Measurements from ENCODE around the gene SLC7A5.

Gene SLC7A5

DNA sequence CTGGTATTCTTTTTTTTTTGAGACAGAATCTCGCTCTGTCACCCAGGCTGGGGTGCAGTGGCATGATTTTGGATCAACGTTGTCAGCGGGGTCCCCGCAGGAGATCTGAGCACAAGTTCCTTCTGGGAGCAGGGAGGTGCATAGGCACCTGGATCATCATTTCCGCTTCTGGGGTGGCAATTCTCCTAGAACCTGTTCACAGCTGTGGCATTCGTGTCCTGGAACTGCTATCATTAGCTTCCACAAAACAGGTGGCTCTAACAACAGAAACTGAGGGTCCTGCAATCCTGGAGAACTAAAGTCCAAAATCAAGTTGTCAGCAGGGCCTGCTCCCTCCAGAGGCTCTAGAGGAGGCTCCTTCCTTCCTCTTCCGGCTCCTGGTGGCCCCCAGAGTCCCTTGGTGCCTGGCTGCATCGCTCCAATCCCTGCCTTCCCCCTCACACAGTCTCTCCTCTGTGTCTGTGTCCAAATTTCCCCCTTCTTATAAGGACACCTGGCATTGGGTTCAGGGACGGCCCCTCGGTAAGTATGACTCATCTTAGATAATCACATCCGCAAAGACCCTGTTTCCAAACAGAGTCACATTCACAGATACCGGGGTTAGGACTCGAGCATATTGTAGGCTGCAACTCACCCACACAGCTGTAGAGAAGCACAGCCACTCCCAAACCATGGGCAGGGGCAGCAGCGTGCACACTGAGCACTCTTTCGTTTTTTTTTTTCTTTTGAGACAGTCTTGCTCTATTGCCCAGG, 60.0 kb downstream of the SLC7A5 start:
- no peak overlapping the region for H3K27ac ChIP-seq (ENCODE audit: low read length, poor library complexity, severe bottlenecking)
- H4K8ac ChIP-seq (ENCODE audit: low read length): no peak overlapping the region
- no peaks in the 10 kb centered on the region for H3K36me3 ChIP-seq (ENCODE audit: control insufficient read depth in 1 of 2, insufficient read depth in 2 of 2, low read depth in 1 of 2, low read length in 2 of 2)
- no peak overlapping the region for H3K4me3 ChIP-seq (ENCODE audit: insufficient read depth in 1 of 2, low read depth in 1 of 2, low read length in 2 of 2)
- H3K9me3 ChIP-seq (ENCODE audit: control insufficient read depth, low read length): no peaks in the 10 kb centered on the region
- no peak overlapping the region for H2BK12ac ChIP-seq (ENCODE audit: low read length in 2 of 2)
- no peak overlapping the region for H3K9ac ChIP-seq (ENCODE audit: low read length)
- no peak overlapping the region for H4K91ac ChIP-seq (ENCODE audit: low read length)
- DNase-seq: no peak
- no peaks in the 10 kb centered on the region for H3K79me1 ChIP-seq (replicated peaks; ENCODE audit: low read length, poor library complexity, severe bottlenecking)
- peaks cover 15% of the 10 kb centered on the region for H3K4me1 ChIP-seq (ENCODE audit: control insufficient read depth, insufficient read depth, low read depth, low read length)
- no peak overlapping the region for H2BK5ac ChIP-seq (ENCODE audit: low read depth, low read length, poor library complexity, severe bottlenecking)
- H3K18ac ChIP-seq (ENCODE audit: low read depth in 1 of 2, low read length in 2 of 2): no peak overlapping the region
- H2BK15ac ChIP-seq (ENCODE audit: low read depth, poor library complexity, severe bottlenecking): no peak overlapping the region
- peak overlapping the region in 1 of 2 experiments; percentile 28 for H3K14ac ChIP-seq (ENCODE audit: low read length in 2 of 2)
- WGBS: 67% methylated on average over 15 of the region's 15 CpGs
- H2AK5ac ChIP-seq (ENCODE audit: low read length, severe bottlenecking): no peak overlapping the region
- H3K4ac ChIP-seq (ENCODE audit: low read depth in 1 of 2, low read length in 2 of 2): no peak overlapping the region
- H2AFZ ChIP-seq (ENCODE audit: low read depth, low read length): no peak overlapping the region
- H3K4me2 ChIP-seq (ENCODE audit: low read length, poor library complexity, severe bottlenecking): no peak overlapping the region
- no peak overlapping the region for H3K23ac ChIP-seq (ENCODE audit: low read length in 2 of 2)
- H3K27me3 ChIP-seq (ENCODE audit: control insufficient read depth in 1 of 2, insufficient read depth in 1 of 2, low read length in 2 of 2): peaks cover 22 to 42% of the 10 kb centered on the region in 2 experiments
- no peak overlapping the region for H2BK120ac ChIP-seq (ENCODE audit: low read depth, low read length)

DNA sequence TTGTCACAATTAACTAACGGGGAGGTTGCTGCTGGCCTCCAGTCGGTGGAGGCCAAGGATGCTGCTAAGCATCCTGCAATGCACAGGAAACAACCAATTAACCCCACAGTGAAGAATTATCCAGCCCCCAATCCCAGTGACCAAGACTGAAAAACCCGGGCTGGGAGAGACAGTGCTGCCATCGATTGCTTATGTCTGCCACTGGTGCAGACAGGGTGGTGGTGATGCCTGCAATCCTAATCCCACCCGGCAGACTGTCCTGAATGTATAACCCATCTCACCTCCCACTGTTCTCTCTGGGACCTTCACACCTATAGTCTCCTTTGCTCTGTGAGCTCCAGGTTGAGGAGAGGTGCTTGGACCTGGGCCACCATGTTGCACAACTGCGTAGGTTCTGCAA, 61.2 kb downstream of the SLC7A5 start:
- Histone ChIP-seq H3K18ac (ENCODE audit: low read depth in 1 of 2, low read length in 2 of 2) (no peak overlapping the region), H3K4me3 (ENCODE audit: insufficient read depth in 1 of 2, low read depth in 1 of 2, low read length in 2 of 2) (no peak overlapping the region), H3K27ac (ENCODE audit: low read length, poor library complexity, severe bottlenecking) (no peak overlapping the region), H3K9ac (ENCODE audit: low read length) (no peak overlapping the region), H2BK15ac (ENCODE audit: low read depth, poor library complexity, severe bottlenecking) (no peak overlapping the region), H3K9me3 (ENCODE audit: control insufficient read depth, low read length) (no peaks in the 10 kb centered on the region), H3K4me2 (ENCODE audit: low read length, poor library complexity, severe bottlenecking) (no peak overlapping the region), H3K79me1 (replicated peaks; ENCODE audit: low read length, poor library complexity, severe bottlenecking) (no peaks in the 10 kb centered on the region), H3K23ac (ENCODE audit: low read length in 2 of 2) (no peak overlapping the region), H2AK5ac (ENCODE audit: low read length, severe bottlenecking) (no peak overlapping the region), H2BK5ac (ENCODE audit: low read depth, low read length, poor library complexity, severe bottlenecking) (no peak overlapping the region), H3K27me3 (ENCODE audit: control insufficient read depth in 1 of 2, insufficient read depth in 1 of 2, low read length in 2 of 2) (peaks cover 19 to 46% of the 10 kb centered on the region in 2 experiments), H3K14ac (ENCODE audit: low read length in 2 of 2) (peak overlapping the region in 1 of 2 experiments; percentile 22), H2AFZ (ENCODE audit: low read depth, low read length) (no peak overlapping the region), H4K91ac (ENCODE audit: low read length) (no peak overlapping the region), H3K4me1 (ENCODE audit: control insufficient read depth, insufficient read depth, low read depth, low read length) (peaks cover 15% of the 10 kb centered on the region), H3K4ac (ENCODE audit: low read depth in 1 of 2, low read length in 2 of 2) (no peak overlapping the region), H4K8ac (ENCODE audit: low read length) (no peak overlapping the region), H2BK120ac (ENCODE audit: low read depth, low read length) (no peak overlapping the region), H3K36me3 (ENCODE audit: control insufficient read depth in 1 of 2, insufficient read depth in 2 of 2, low read depth in 1 of 2, low read length in 2 of 2) (no peaks in the 10 kb centered on the region), H2BK12ac (ENCODE audit: low read length in 2 of 2) (no peak overlapping the region)
- no peak for DNase-seq
- 92% methylated on average over 6 of the region's 6 CpGs for WGBS

DNA sequence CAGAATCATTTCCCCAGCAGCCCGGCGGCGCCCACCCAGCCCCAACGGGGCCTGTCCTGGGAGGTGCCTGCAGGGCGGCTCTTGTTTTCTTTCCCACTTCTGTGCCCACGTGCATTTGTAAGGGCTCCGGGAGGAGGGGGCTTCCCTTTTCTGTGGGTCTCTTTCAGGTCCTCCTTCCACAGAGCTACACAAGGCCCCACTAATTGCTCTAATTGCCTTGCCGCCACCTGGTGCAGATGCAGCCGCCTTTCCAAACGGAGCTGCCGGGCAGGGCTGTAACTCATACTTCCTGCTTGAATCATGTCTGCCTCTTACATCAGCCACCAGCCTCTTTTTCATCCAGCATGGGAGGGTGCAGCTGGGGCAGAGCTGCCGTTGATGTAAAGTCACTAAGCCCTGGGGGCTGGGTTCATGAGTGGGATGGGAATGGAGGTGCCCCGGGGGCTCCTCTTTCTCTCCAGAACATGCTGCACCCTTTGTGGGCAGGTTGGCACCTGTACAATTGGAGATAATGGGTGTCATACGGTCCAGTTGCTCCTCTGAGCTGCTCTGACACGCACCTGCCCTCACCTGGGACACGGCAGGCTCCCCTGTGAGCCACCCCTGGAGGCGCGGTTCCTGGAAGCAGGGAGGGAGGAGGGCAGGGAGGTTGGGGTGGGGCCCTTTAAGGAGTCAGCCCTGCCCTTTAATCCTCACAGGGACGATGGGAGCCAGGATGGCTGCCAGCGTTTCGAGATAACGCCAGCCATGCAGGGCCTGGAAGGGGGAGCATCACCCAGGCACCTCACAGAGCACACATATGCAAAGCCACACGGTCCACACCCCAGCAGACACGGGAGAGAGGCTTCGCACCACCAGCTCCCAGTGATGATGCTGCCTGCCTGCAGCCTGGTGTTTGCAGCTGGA, 62.4 kb downstream of the SLC7A5 start:
- Histone ChIP-seq H2BK15ac (ENCODE audit: low read depth, poor library complexity, severe bottlenecking) (peak overlapping the region; percentile 29), H3K4ac (ENCODE audit: low read depth in 1 of 2, low read length in 2 of 2) (peak overlapping the region; percentile 19 to 89), H2BK120ac (ENCODE audit: low read depth, low read length) (peak overlapping the region; percentile 95), H3K9ac (ENCODE audit: low read length) (peak overlapping the region; percentile 79), H3K27me3 (ENCODE audit: control insufficient read depth in 1 of 2, insufficient read depth in 1 of 2, low read length in 2 of 2) (peaks cover 14 to 41% of the 10 kb centered on the region in 2 experiments), H3K18ac (ENCODE audit: low read depth in 1 of 2, low read length in 2 of 2) (peak overlapping the region; percentile 54 to 84), H4K8ac (ENCODE audit: low read length) (peak overlapping the region; percentile 95), H3K4me3 (ENCODE audit: insufficient read depth in 1 of 2, low read depth in 1 of 2, low read length in 2 of 2) (peak overlapping the region in 1 of 2 experiments; percentile 74), H3K23ac (ENCODE audit: low read length in 2 of 2) (no peak overlapping the region), H3K4me1 (ENCODE audit: control insufficient read depth, insufficient read depth, low read depth, low read length) (peaks cover 15% of the 10 kb centered on the region), H2BK12ac (ENCODE audit: low read length in 2 of 2) (peak overlapping the region; percentile 73 to 95), H2BK5ac (ENCODE audit: low read depth, low read length, poor library complexity, severe bottlenecking) (no peak overlapping the region), H2AK5ac (ENCODE audit: low read length, severe bottlenecking) (no peak overlapping the region), H2AFZ (ENCODE audit: low read depth, low read length) (peak overlapping the region; percentile 18), H3K36me3 (ENCODE audit: control insufficient read depth in 1 of 2, insufficient read depth in 2 of 2, low read depth in 1 of 2, low read length in 2 of 2) (no peaks in the 10 kb centered on the region), H3K4me2 (ENCODE audit: low read length, poor library complexity, severe bottlenecking) (peak overlapping the region; percentile 41), H4K91ac (ENCODE audit: low read length) (peak overlapping the region; percentile 99), H3K27ac (ENCODE audit: low read length, poor library complexity, severe bottlenecking) (no peak overlapping the region), H3K14ac (ENCODE audit: low read length in 2 of 2) (no peak overlapping the region), H3K9me3 (ENCODE audit: control insufficient read depth, low read length) (no peaks in the 10 kb centered on the region), H3K79me1 (replicated peaks; ENCODE audit: low read length, poor library complexity, severe bottlenecking) (no peaks in the 10 kb centered on the region)
- WGBS: 60% methylated on average over 25 of the region's 25 CpGs
- peak; percentile 84 for DNase-seq

DNA sequence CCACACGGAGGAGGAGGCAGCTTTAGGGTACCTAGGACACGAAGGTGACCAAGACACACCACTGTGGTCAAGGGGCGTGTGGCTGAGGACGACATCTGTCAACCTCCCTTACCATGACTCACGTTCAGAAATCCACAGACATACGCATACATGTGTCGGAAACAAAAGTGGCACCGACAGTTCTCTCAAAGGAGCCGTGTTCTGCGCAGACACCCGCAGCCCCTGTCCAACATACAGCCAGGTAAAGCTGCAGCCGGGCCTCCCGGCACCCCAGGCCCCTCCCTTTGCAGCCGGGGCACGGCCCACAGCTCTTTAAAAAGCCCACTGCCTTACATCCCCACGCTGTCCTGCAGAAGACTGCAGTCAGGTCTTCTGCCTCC, 63.1 kb downstream of the SLC7A5 start:
- no peak overlapping the region for H3K14ac ChIP-seq (ENCODE audit: low read length in 2 of 2)
- H3K79me1 ChIP-seq (replicated peaks; ENCODE audit: low read length, poor library complexity, severe bottlenecking): no peaks in the 10 kb centered on the region
- H2BK12ac ChIP-seq (ENCODE audit: low read length in 2 of 2): peak overlapping the region in 1 of 2 experiments; percentile 64
- H3K4ac ChIP-seq (ENCODE audit: low read depth in 1 of 2, low read length in 2 of 2): peak overlapping the region; percentile 19 to 68
- H3K27ac ChIP-seq (ENCODE audit: low read length, poor library complexity, severe bottlenecking): no peak overlapping the region
- peak overlapping the region in 1 of 2 experiments; percentile 74 for H3K4me3 ChIP-seq (ENCODE audit: insufficient read depth in 1 of 2, low read depth in 1 of 2, low read length in 2 of 2)
- H2AK5ac ChIP-seq (ENCODE audit: low read length, severe bottlenecking): no peak overlapping the region
- 59% methylated on average over 16 of the region's 16 CpGs for WGBS
- peak; percentile 42 for DNase-seq
- H2BK120ac ChIP-seq (ENCODE audit: low read depth, low read length): peak overlapping the region; percentile 86
- peaks cover 17 to 37% of the 10 kb centered on the region in 2 experiments for H3K27me3 ChIP-seq (ENCODE audit: control insufficient read depth in 1 of 2, insufficient read depth in 1 of 2, low read length in 2 of 2)
- H4K91ac ChIP-seq (ENCODE audit: low read length): peak overlapping the region; percentile 88
- peak overlapping the region; percentile 8 for H2AFZ ChIP-seq (ENCODE audit: low read depth, low read length)
- H3K4me1 ChIP-seq (ENCODE audit: control insufficient read depth, insufficient read depth, low read depth, low read length): peaks cover 15% of the 10 kb centered on the region
- H3K23ac ChIP-seq (ENCODE audit: low read length in 2 of 2): no peak overlapping the region
- H3K18ac ChIP-seq (ENCODE audit: low read depth in 1 of 2, low read length in 2 of 2): peak overlapping the region; percentile 13 to 34
- H3K9me3 ChIP-seq (ENCODE audit: control insufficient read depth, low read length): no peaks in the 10 kb centered on the region
- H3K4me2 ChIP-seq (ENCODE audit: low read length, poor library complexity, severe bottlenecking): peak overlapping the region; percentile 41
- peak overlapping the region; percentile 82 for H2BK15ac ChIP-seq (ENCODE audit: low read depth, poor library complexity, severe bottlenecking)
- H2BK5ac ChIP-seq (ENCODE audit: low read depth, low read length, poor library complexity, severe bottlenecking): no peak overlapping the region
- no peaks in the 10 kb centered on the region for H3K36me3 ChIP-seq (ENCODE audit: control insufficient read depth in 1 of 2, insufficient read depth in 2 of 2, low read depth in 1 of 2, low read length in 2 of 2)
- H3K9ac ChIP-seq (ENCODE audit: low read length): peak overlapping the region; percentile 79
- H4K8ac ChIP-seq (ENCODE audit: low read length): peak overlapping the region; percentile 95
